Activated CD8-positive, alpha-beta memory T cell treated with anti-CD3 and anti-CD28 coated beads for 4 hours (primary cell): ENCODE measurements around the gene PCGF3.
"Not testable (repeated sequence)": the region's sequence is repeated elsewhere in the genome, so short reads cannot be mapped to it uniquely, and the experiment has no call there.

Experiments used
- DNase-seq, 2 donors: peaks; one replicate each; pipeline ENCODE4 v3.0.0-alpha.2; 2020; ENCODE audit warnings: low read depth in 2 of 2

PCGF3 gene

GRCh38 chr4:704198-704891, 1.3 kb upstream of the PCGF3 start:
- DNase-seq = no peak

GRCh38 chr4:704971-705277, 708 bp upstream of the PCGF3 start:
- DNase-seq = no peak

- not testable (repeated sequence) for DNase-seq
These were observed 526 bp downstream of the PCGF3 start for GRCh38 chr4:706083-706633.

GRCh38 chr4:706834-707598, 1.4 kb downstream of the PCGF3 start:
- DNase-seq = no peak

GRCh38 chr4:707929-708630, 2.4 kb downstream of the PCGF3 start:
- DNase-seq = no peak

GRCh38 chr4:708631-708933, 3.0 kb downstream of the PCGF3 start:
- no peak for DNase-seq

- no peak for DNase-seq
These were observed 3.7 kb downstream of the PCGF3 start for GRCh38 chr4:709348-709747.

- no peak for DNase-seq
These were observed 4.5 kb downstream of the PCGF3 start for GRCh38 chr4:710116-710515.

- no peak for DNase-seq
These were observed 5.3 kb downstream of the PCGF3 start for GRCh38 chr4:710916-711315.

GRCh38 chr4:712093-712492, 6.5 kb downstream of the PCGF3 start:
- DNase-seq = no peak

GRCh38 chr4:712916-713632, 7.4 kb downstream of the PCGF3 start:
- no peak for DNase-seq

- DNase-seq = no peak
These were observed 8.5 kb downstream of the PCGF3 start for GRCh38 chr4:714087-714486.

- DNase-seq = no peak
These were observed 12.1 kb downstream of the PCGF3 start for GRCh38 chr4:717601-718320.

GRCh38 chr4:718460-718859, 12.8 kb downstream of the PCGF3 start:
- no peak for DNase-seq

GRCh38 chr4:720111-720860, 14.7 kb downstream of the PCGF3 start:
- DNase-seq = no peak

GRCh38 chr4:721261-722168, 15.9 kb downstream of the PCGF3 start:
- no peak for DNase-seq

GRCh38 chr4:722169-722725, 16.6 kb downstream of the PCGF3 start:
- no peak for DNase-seq

- DNase-seq = no peak
These were observed 17.3 kb downstream of the PCGF3 start for GRCh38 chr4:722851-723360.
